Measurements from ENCODE around the gene EXTL2.

GRCh38 chr1:100904528-100904927, 9.9 kb upstream of the EXTL2 start:
- no peak for TF ChIP-seq CTCF (IDR thresholded peaks at IDR 0.05)
- TF ChIP-seq EZH2 (IDR thresholded peaks at IDR 0.05; ENCODE audit: borderline replicate concordance, insufficient read depth, low read depth, low read length, poor library complexity, severe bottlenecking) = no peak

Measured in B cell (primary cell).